ENCODE data around the gene COLEC12. TPM values are rescaled to one million over a fixed set of nuclear protein-coding genes. Genes with fewer than 3 reads are reported as not detected.
A peak's percentile ranks its signal among the peaks of the same experiment; 100 is the strongest.

COLEC12 gene
- total RNA-seq, 2 donors from 2014 or later: 1.9 to 4.7 TPM

- no peak overlapping the region for H3K27ac ChIP-seq
- intact Hi-C loops (cut with DNase I): loop anchor here (10.0 kb wide), 1 partner anchor 109 kb away; no protein-coding TSS in a partner anchor
- DNase-seq: no peak
- TF ChIP-seq CTCF (IDR thresholded peaks at IDR 0.05): no peak
- H3K36me3 ChIP-seq: no peaks in the 10 kb centered on the region
- peaks cover 3% of the 10 kb centered on the region for H3K27me3 ChIP-seq
- H3K9ac ChIP-seq (ENCODE audit: low read depth in 2 of 2, low read length in 2 of 2): no peak overlapping the region
- no peak overlapping the region for H3K4me3 ChIP-seq
- H3K4me1 ChIP-seq: no peaks in the 10 kb centered on the region
- H3K9me3 ChIP-seq: no peaks in the 10 kb centered on the region
These were observed 5.8 kb upstream of the COLEC12 start for GRCh38 chr18:506264-506663.

GRCh38 chr18:505483-506122 is 5.1 kb upstream of the COLEC12 start:
- Histone ChIP-seq H3K4me1 (no peaks in the 10 kb centered on the region), H3K27me3 (peaks cover 7% of the 10 kb centered on the region), H3K27ac (no peak overlapping the region), H3K9ac (ENCODE audit: low read depth in 2 of 2, low read length in 2 of 2) (no peak overlapping the region), H3K9me3 (no peaks in the 10 kb centered on the region), H3K4me3 (no peak overlapping the region), H3K36me3 (no peaks in the 10 kb centered on the region)
- TF ChIP-seq CTCF (IDR thresholded peaks at IDR 0.05): no peak
- intact Hi-C loops (cut with DNase I): loop anchor here (10.0 kb wide), 1 partner anchor 109 kb away; no protein-coding TSS in a partner anchor
- no peak for DNase-seq

- no peak overlapping the region for H3K4me3 ChIP-seq
- intact Hi-C loops (cut with DNase I): loop anchor here (10.0 kb wide), 1 partner anchor 113 kb away; no protein-coding TSS in a partner anchor
- H3K4me1 ChIP-seq: no peaks in the 10 kb centered on the region
- no peak for DNase-seq
- no peak overlapping the region for H3K27ac ChIP-seq
- peaks cover 26% of the 10 kb centered on the region for H3K27me3 ChIP-seq
- no peaks in the 10 kb centered on the region for H3K36me3 ChIP-seq
- no peak for TF ChIP-seq CTCF (IDR thresholded peaks at IDR 0.05)
- no peak overlapping the region for H3K9ac ChIP-seq (ENCODE audit: low read depth in 2 of 2, low read length in 2 of 2)
- no peaks in the 10 kb centered on the region for H3K9me3 ChIP-seq
These were observed 859 bp upstream of the COLEC12 start for GRCh38 chr18:501406-501714.

- Histone ChIP-seq H3K27me3 (peaks cover 26% of the 10 kb centered on the region), H3K9me3 (no peaks in the 10 kb centered on the region), H3K4me3 (peak overlapping the region; percentile 35), H3K36me3 (no peaks in the 10 kb centered on the region), H3K4me1 (no peaks in the 10 kb centered on the region), H3K9ac (ENCODE audit: low read depth in 2 of 2, low read length in 2 of 2) (no peak overlapping the region), H3K27ac (no peak overlapping the region)
- intact Hi-C loops (cut with DNase I): loop anchor here (10.0 kb wide), 1 partner anchor 115 kb away; no protein-coding TSS in a partner anchor
- no peak for DNase-seq
- no peak for TF ChIP-seq CTCF (IDR thresholded peaks at IDR 0.05)
These were observed 497 bp downstream of the COLEC12 start for GRCh38 chr18:499776-500631.

GRCh38 chr18:498931-499775 is 1.3 kb downstream of the COLEC12 start:
- H3K9me3 ChIP-seq: no peaks in the 10 kb centered on the region
- TF ChIP-seq CTCF (IDR thresholded peaks at IDR 0.05): no peak
- DNase-seq: no peak
- H3K27me3 ChIP-seq: peaks cover 26% of the 10 kb centered on the region
- intact Hi-C loops (cut with DNase I): no loop called here
- H3K36me3 ChIP-seq: no peaks in the 10 kb centered on the region
- H3K4me3 ChIP-seq: peak overlapping the region; percentile 35
- H3K27ac ChIP-seq: no peak overlapping the region
- no peak overlapping the region for H3K9ac ChIP-seq (ENCODE audit: low read depth in 2 of 2, low read length in 2 of 2)
- no peaks in the 10 kb centered on the region for H3K4me1 ChIP-seq

All from colonic mucosa (tissue), 4 donors.